Right ventricle myocardium superior (tissue), 1 donor: Measurements from ENCODE around the gene GGT7. TPM values are rescaled to one million over a fixed set of nuclear protein-coding genes. Genes with fewer than 3 reads are reported as not detected.
"Not testable (repeated sequence)": the region's sequence is repeated elsewhere in the genome, so short reads cannot be mapped to it uniquely, and the experiment has no call there.

Source experiments
- ATAC-seq: fragments of 200-7000 bp; cut with Tn5 transposase; one replicate; pipeline ENCODE4 v1.9.1; 2020; ENCODE audit warnings: mild to moderate bottlenecking; ENCODE audit not compliant: poor library complexity
- DNase-seq: peaks from one replicate; pipeline ENCODE4 v3.0.0-alpha.2; 2020
- intact Hi-C: fragments of 100-400 bp; cut with DNase I; formaldehyde crosslinking; loops from one replicate; pipeline ENCODE4 v1.11.2; 2022
- total RNA-seq: library from RNA; stranded (reverse); fragmentation: NEBNext Ultra II Directional; extraction: Animal tissue kit (Norgen Biotek cat#: 25700); gene quantifications from one replicate; pipeline ENCODE4 v1.2.1, GENCODE V29; 2021
- donor health status: DM: no; HTN: yes; CAD: no; lungs with severe emphysema.

GGT7 gene
- total RNA-seq, 1 donor from 2014 or later, result 21.0 TPM

DNA sequence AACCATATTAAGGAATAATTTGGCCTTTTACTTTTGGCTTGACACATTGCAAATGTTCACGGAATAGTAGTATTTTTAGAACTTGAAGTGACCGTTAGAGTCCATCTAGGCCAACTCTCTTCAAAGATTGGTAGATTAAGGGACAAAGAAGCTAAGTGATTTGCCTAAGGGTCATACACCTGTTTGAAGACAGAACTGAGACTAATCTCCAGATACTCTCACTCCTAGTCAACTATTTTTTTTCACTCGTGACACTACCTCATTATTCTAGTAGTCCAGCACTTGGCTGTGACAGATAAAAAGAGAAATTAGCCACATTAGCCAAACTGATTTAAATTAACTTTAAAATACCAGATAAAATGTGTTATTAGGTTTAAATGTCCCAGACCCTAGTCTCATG lies 14.4 kb upstream of the GGT7 start:
- ATAC-seq, result no peak
- DNase-seq, result no peak
- intact Hi-C loops, result no loop called here

DNA sequence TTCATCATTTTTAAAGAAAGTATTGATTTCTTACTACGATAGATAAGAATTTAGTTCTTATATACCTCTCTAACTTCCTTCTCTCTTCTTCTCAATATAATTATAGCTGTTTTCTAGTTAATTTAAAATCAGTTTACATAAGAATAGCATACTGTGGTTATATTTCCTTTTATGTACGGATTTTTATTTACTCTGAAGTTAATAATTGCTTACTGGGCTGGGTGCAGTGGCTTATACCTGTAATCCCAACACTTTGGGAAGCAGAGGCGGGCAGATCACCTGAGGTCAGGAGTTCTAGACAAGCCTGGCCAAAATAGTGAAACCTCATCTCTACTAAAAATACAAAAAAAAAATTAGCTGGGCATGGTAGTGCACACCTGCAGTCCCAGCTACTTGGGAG lies 13.5 kb upstream of the GGT7 start:
- ATAC-seq (no peak), DNase-seq (no peak)
- intact Hi-C loops, result no loop called here

DNA sequence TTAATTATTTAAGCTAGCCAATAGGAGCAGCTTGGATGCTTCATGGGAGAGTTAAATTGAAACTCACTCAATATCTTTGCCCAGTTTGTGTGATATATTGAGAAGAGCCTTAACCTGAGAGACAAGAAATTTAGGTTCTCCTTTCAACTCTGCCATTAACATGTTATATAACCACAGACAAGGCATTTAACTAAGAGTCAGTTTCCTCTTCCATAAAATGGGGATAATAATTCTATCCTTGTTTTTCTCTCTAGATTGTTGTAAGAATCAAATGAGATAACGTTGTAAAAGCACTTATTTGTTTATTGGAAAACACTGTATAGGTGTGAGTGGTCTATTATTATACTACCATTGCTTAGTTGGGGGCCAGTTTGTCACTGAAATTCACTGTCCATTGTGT lies 11.6 kb upstream of the GGT7 start:
- DNase-seq (no peak), ATAC-seq (no peak)
- intact Hi-C loops, result no loop called here

DNA sequence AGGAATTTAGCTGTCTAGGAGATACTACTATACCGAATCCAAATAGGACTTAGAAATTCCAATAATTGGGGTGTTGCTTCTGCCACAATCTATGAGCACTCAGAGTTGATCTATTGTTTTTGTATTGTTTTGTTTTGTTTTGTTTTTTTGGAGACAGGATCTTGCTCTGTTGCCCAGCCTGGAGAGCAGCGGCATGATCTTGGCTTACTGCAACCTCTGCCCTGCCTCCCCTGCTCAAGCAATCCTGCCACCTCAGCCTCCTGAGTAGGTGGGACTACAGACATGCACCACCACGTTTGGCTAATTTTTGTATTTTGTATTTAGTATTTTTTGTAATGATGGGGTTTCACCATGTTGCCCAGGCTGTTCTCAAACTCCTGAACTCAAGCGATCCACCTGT lies 11.2 kb upstream of the GGT7 start:
- ATAC-seq, result no peak
- intact Hi-C loops, result no loop called here
- DNase-seq, result no peak

DNA sequence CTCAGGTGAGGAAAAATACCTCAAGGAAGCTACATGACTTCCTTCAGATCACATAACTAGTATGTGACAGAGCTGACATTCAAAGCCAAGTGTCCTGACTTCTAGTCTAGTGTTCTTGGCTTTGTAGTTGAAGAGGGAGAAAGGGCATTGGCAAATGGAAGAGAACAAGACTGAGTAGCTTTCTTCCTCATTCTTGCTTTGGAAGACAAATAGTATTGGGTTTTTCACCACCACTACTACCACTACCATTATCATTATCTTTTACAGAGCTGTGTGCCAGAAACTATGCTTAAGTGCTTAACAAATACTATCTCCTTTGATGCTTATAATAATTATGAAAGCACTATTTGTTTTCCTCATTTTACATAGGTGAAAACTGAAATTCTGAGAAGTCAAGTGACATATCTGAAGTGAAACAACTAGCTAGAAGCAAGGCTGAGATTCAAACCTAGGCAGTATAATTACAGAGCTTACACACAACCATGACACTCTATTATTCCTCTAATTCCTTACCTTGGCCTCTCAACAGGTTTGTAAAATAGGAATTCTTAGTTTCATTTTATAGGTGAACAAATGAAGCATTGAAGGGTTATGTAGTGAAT lies 10.5 kb upstream of the GGT7 start:
- DNase-seq (no peak), ATAC-seq (no peak)
- intact Hi-C loops, result no loop called here

DNA sequence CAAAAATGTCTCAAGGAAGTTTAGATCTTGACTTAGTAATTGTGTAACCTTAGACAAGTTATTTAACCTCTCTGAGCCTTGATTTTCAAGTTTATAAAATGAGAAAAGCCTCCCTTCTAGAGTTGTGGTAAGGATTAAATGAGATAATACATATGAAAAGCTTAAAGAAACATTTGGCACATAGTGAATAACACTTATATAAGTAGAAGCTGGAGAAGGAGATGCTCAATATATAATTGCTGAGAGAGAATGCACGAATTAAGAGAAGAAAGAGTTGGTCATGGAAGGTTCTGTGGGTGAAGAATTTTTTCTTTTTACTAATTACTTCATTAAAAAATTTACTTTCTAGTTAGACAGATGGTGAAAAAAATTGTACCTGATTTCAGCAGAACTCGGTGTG lies 9.0 kb upstream of the GGT7 start:
- intact Hi-C loops, result no loop called here
- ATAC-seq, result no peak
- no peak for DNase-seq

DNA sequence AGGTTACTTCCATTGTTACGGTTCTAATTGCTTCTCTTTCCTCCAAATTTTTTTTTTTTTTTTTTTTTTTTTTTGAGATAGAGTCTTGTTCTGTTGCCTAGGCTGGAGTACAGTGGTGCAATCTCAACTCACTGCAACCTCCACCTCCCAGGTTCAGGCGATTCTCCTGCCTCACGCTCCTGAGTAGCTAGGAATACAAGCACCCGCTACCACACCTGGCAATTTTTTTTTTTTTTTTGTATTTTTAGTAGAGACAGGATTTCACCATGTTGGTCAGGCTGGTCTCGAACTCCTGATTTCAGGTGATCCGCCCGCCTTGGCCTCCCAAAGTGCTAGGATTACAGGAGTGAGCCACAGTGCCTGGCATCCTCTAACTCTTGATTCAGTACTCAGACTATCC lies 8.3 kb upstream of the GGT7 start:
- DNase-seq, ATAC-seq, intact Hi-C loops: not testable (repeated sequence)

DNA sequence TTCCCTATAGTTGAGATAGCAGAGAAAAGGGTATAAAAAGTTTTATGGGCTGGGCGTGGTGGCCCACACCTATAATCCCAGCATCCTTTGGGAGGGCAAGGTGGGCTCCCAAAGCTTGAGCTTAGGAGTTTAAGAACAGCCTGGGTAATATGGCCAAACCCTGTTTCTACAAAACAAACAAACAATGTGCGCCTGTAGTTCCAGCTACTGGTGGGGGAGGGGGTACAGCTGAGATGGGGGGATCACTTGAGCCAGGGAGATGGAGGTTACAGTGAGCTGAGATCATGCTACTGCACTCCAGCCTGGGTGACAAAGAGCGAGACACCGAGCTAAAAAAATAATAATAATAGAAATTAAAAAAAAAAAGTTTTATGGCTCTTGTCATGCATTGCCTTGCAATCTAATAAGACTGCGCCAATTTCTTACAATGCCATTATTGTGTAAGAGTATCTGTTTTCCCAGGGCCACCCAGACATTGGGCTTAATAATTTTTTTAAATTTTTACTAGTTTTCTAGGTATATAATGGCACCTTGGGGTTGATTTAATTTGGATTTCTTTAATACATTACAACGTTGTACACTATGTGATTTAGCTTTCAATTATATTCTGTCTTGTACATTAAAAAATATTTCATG lies 7.7 kb upstream of the GGT7 start:
- intact Hi-C loops, result no loop called here
- DNase-seq, result no peak
- no peak for ATAC-seq

DNA sequence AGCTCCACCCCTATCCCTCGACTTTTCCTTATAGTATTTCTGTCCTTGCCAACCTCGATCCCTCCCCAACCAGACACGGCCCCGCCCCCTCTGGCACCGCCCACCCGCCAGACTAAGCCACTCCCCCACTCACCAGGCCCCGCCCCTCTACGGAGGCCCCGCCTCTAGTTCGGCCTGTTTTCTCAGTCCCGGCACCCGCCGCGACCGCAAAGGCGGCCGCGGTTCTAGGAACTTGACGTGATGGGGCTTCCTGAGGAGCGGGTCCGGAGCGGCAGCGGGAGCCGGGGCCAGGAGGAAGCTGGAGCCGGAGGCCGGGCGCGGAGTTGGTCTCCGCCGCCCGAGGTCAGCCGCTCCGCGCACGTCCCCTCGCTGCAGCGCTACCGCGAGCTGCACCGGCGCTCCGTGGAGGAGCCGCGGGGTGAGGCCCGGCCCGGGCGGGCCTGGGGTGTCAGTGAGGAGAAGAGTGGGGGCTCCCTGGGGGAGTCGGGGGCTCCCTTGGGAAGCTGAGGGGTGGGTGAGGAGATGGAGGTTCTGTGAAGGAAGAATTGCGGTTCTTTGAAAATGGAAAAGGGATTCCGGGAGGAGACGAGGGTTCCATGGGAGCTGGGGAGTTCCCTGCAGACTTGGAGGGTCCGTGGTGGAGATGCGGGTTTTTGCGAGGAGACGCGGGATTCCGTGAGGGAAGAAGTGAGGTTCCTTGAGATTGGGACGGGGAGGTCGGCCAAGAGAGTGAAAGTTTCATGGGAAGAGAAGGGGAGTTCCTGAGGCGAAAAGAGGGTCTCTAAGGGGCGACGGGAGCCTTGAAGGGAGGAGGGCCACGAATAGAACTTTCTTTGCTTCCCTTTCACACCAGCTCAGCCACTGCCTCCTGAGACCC lies 4.0 kb upstream of the GGT7 start, which contains the start of gene ACSS2:
Gene ACSS2, plus strand, starts transcription at position 207 of the 877 bp plus-strand sequence. Its CDS starts 34 bp downstream, at position 241.
- DNase-seq (peak; percentile 99), ATAC-seq (peak; percentile 84)

DNA sequence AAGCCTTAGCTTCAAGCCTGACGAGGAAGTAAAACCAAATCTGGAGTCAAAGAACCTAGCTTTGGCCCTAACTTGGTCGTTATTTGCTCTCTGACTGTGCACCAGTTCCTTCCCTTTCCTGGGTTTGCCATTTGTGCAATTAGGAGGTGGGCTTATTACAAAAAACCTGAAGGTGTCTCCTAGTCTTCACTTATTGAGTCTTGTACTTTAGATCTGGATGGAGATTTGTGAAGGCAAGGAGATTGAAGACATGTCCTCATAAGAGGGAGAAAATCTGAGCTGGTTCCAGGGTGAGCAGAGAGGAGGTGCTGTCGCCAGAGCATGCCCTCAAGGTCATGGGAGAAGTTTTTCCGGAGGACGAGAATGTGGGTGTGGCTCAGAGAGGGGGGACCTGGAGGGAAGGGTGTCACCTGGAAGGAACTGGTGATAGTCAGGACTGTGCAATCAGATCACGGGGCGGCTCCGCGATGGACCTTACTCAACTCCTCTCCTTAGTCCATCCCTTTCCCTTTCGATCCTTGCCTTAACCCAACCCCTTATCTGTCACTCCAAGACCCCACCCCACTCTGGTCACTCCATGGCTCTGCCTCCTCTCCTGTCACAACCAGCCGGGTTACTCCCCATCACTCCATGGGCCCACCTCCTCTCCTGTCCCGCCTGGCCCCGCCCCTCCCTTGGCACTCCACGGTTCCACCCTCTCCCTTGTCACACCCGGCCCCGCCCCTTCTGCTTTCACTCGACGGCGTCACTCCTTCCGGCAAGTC lies 3.2 kb upstream of the GGT7 start:
- intact Hi-C loops, result loop anchor here (2.0 kb wide), 2 partner anchors 31 to 81 kb away; no protein-coding TSS in a partner anchor
- no peak for DNase-seq
- ATAC-seq, result peak; percentile 85

More for the DNA sequence above, 4.0 kb upstream of the GGT7 start, which contains the start of gene ACSS2:
- intact Hi-C loops, result loop anchor here (2.0 kb wide), 1 partner anchor 30 kb away; no protein-coding TSS in a partner anchor

DNA sequence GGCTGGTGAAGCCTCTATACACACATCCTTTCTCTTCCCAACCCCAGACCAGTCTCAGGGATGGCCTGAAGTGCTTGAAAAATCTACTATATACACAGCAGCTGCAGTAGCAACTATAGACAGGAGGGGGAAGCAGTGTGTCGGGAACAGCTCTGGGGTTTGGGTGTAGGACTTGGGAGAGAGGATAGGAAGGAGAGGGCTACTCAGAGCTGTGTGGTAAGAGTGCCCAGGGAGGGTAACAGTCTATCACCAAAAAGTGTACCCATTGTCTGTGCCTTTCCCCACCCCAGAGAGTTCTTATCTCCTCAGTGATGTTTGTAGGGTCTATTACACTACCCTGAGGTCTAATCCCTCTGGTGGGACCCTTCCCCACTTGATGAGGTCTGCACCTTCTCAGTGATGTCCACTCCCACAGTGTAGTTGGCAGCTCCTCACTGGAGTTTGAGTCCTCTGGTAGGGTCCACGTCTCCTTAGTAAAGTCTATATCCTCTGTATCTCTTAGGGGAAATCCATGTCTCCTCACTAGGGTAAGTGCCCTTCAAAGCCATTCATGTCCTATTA lies 1.5 kb upstream of the GGT7 start:
- intact Hi-C loops, result loop anchor here (2.0 to 5.0 kb wide), 2 partner anchors 83 to 133 kb away; no protein-coding TSS in a partner anchor
- ATAC-seq (peak; percentile 61), DNase-seq (peak; percentile 81)

DNA sequence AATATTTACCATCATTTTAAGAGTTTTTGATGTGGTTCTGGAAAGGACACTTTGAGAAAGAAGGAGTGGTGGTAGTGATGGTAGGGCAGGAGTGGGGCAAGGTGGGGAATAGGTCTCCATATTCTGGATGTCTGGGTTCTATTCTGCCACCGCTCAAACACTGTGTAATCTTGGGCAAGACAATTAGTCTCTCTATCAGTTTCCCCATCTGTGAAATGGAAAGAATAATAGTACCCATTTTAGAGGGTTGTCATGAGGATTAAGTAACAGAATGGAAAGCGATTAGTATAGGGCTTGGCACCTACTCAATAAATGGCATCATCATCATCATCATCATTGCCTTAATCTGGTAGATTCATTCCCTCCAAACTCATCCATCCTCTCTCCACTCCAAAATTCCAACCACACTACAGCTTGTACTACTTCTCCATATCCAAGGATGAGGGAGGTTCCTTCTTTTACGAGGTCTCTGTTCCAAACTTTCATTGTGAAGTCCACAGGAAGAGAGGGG lies 982 bp upstream of the GGT7 start:
- intact Hi-C loops, result loop anchor here (2.0 to 5.0 kb wide), 2 partner anchors 83 to 134 kb away; no protein-coding TSS in a partner anchor
- ATAC-seq, result no peak
- no peak for DNase-seq

DNA sequence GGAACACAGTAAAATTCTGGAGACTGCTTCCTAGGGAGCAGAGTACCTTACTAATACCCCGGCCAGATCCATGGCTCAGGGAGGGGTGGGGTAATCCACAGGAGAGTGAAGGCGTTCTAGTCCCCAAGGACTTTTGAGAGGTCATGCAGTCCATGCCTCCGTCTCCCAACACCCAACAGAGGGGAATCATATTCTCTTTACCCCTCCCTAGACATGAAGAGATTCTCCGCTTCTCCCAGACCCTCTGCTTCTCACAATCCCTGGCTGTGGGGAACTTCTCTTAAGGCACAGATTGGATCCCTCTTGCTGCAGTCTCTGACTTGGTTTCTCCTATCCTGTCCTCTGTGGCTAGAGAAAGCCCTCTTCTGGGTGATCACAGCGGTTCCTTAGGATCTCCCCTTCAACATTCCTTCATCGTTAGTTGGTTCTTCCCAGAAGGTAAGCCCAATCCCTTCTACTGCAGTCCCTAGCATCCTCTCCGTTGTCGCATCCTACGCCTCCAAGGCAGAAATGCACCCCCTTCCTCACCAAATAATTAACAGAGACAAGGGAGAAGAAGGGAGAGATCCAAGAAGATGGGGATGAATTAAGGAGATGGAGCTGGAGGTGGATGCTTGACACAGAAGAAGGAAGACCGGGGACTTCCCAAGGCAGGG lies 562 bp downstream of the GGT7 start:
- ATAC-seq (no peak), DNase-seq (no peak)
- intact Hi-C loops, result loop anchor here (5.0 kb wide), 1 partner anchor 135 kb away; no protein-coding TSS in a partner anchor

DNA sequence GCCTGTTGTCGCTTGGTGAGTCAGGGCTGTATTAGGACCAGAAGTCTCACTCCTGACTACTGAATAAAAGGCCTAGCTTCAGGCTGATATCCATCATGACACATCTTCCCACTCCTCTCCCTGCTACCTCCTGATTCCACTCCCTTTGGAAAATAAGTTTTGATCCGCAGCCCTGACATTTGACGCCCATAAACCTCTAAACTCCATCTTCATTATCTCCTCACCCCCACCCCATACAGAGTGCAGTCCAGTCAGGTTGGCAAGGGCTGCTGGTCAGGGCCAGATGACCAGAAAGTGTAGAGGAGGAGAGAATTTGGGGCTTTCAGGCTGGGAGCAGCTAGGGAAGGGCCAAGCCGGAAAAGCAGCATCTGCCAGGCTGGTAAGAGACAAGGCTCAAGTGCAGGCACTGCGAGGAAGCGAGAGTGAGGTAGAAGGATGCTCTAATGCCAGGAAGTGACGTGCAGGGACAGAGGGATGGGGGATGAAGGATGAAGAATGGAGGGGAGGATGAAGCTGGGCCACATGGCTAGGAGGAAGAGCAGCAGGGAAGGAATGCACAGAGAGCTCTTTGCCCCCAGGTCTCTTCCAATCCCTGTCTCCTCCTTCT lies 1.2 kb downstream of the GGT7 start:
- intact Hi-C loops, result loop anchor here (5.0 kb wide), 1 partner anchor 136 kb away; no protein-coding TSS in a partner anchor
- ATAC-seq, result no peak
- DNase-seq, result no peak

DNA sequence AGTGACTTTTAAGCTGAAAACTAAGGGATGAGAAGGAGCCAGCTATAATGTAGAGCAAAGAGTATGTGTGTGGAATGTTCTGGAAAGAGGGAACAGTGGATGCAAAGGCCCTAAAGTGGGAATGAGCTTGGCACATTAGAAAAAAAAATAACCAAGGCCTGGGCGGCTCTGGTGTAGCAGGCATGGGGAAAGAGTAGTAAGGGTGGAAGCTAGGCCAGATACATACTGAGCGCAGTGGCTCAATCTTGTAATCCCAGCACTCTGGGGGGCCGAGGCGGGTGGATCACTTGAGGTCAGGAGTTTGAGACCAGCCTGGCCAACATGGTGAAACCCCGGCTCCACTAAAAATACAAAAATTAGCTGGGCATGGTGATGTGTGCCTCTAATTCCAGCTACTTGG lies 8.4 kb downstream of the GGT7 start:
- ATAC-seq, result no peak
- no peak for DNase-seq
- intact Hi-C loops, result no loop called here

DNA sequence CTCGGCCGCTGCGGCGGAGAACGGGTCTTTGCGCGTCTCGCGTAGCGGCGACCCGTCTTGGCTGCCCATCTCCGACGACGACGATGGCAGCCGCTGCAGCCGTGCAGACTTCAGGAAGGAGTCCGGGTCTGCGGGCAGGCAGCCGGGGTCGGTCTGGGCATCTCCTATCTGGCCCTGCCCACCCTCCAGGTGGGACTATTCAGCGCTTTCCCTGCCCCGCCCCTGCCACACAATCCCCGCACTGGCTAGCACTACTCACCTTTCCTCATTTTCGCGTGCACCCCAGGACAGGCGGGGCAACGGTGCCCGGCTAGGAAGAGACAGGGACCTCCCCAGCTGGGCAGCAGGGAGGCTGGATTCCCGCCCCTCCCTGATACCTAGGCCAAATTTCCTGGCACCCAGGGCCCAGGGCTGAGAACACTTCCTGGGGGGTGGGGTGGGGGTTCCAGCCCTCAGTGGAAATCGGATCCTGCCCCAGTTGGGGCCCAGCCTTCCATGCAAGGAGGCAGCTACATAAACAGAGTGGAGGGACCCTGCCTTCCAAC lies 9.2 kb downstream of the GGT7 start:
- no peak for DNase-seq
- ATAC-seq, result no peak
- intact Hi-C loops, result no loop called here

DNA sequence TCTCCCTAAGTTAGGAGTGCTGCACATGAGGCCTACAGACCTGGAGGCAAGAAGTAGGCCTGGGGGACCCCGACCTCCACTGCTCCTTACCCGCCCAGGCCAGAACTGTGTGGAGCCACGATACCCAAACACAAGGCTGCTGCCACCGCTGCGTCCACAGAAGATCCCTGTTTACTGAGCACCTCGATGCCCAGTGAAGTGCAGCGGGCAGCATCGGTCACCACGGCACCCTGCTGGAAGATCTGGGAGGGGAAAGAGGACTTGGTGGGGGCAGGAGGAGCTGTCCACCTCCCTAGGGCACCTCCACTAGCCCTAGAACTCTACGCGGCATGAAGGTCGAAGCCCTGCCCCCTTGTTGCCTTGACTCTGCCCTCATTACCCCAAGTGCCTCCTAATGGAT lies 9.9 kb downstream of the GGT7 start:
- intact Hi-C loops, result no loop called here
- no peak for DNase-seq
- ATAC-seq, result no peak
